ENCODE data around the gene SIN3A.
"Not testable (repeated sequence)": the region's sequence is repeated elsewhere in the genome, so short reads cannot be mapped to it uniquely, and the experiment has no call there.

Gene SIN3A

DNA sequence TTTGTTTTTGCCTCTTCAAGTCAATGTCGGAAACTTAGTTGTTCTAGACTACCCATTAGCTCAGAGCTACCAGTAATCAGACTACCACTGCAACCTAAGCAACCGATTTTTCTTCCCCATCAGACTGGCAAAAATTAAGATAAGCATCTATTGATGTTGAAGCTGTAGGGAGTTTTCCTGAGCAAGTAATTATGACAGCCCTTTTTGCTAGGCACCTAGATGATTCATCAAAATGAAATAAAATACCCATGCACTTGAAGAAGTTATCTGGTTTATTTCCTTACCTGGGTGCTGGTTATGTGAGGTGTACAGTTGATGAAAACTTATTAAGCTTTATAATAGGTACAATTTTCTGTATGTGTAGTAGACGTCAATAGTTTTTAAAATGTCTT lies 116.2 kb downstream of the SIN3A start:
- no peak for DNase-seq (ENCODE audit: low read depth in 2 of 2)

GRCh38 chr15:75333654-75334419 lies 117.7 kb downstream of the SIN3A start:
- DNase-seq (ENCODE audit: low read depth in 2 of 2) = not testable (repeated sequence)

GRCh38 chr15:75332093-75332492 lies 119.4 kb downstream of the SIN3A start:
- not testable (repeated sequence) for DNase-seq (ENCODE audit: low read depth in 2 of 2)

- no peak for DNase-seq (ENCODE audit: low read depth in 2 of 2)
Measured at GRCh38 chr15:75329571-75329970, 121.9 kb downstream of the SIN3A start.

DNA sequence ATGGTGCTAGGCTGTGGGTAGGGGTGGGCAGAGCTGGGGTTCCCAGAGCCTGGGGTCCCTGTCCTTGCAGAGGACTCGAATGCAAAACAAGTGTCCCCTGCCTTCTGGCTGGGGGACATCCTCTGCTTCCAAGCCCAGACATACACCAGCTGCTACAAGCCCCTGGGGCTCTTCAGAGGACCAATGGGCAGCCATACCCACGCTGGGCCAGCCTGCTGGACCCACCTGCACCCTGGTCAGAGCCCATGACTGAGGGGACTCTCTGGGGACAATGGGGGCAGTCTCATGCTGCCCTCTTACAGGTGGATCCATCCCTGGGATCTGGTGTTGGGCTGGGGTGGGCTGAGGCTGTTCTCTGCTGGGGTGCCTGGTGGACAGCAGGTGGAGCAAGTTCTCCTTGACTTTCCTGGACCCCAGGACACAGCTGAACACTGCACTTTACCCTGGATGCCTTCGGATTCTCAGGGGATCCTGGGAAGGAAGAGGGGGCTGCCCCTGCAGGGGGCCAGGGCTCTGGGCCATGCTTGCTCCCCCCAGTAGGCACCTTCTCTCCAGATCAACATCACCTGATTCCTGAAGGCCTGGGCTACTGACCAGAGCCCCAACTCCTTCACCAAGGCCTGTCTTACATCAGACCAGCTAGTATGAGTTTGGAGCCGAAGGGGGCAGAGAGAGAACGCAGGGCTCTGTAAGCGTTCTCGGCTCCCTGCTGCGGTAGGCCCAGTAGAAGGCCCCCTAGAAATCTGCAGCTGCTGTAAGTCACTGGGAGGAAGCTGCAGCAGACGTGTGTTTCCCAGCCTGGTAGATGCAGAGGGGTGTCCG lies 122.8 kb downstream of the SIN3A start:
- no peak for DNase-seq (ENCODE audit: low read depth in 2 of 2)

GRCh38 chr15:75327491-75327890 lies 124.0 kb downstream of the SIN3A start:
- DNase-seq (ENCODE audit: low read depth in 2 of 2) = no peak

DNA sequence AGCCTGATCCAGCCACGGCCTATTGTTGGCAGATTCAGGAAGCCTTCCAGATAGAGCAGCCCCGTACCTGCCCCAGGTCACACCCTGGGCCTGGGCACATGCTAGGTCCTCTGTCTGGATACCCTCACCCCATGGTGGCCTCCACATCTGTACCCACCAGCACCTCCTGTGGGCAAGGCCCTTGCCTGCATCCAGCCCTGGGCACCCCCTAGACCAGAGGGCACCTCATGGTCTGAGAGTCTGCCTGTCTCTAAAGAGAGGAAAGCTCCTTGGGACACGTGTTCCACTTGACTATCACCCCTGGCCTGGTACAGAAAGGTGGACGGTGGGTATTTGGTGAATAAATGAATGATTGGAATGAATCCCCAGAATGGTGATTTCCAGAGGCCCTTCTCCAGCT lies 124.5 kb downstream of the SIN3A start:
- DNase-seq (ENCODE audit: low read depth in 2 of 2) = no peak

DNA sequence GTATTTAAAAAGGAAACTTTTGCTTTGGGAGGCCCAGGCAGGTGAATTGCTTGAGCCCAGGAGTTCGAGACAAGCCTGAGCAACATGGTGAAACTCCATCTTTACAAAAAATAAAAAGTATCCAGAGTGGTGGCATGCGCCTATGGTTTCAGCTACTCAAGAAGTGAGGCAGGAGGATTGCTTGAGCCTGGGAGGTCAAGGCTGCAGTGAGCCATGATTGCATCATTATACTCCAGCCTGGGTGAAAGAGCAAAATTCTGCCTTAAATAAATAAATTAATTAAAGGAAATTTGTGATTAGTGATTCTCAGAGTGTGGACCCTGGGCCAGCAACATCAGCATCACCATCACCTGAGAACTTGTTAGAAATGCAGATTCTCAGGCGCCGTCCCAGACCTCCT lies 125.6 kb downstream of the SIN3A start:
- DNase-seq (ENCODE audit: low read depth in 2 of 2) = no peak

DNA sequence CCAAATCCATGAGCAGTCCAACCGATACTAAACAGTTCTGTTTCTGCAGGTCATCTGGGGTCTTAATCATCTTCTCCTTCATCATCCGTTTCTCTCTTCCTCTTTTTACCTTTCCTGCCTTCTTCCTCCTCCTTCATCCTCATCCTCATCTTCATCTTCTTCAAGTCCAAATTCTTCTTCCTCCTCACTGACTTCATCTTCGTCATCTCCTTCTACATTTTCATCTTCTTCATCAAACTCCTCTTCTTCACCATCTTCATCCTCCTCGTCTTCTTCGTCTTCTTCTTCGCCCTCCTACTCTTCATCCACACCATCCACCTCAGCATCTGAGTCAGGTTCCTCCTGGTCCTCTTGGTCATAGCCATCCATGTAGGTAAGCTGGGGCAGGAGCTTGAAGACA lies 129.8 kb downstream of the SIN3A start:
- DNase-seq (ENCODE audit: low read depth in 2 of 2) = no peak
